GM12878 (cell line): ENCODE measurements around the gene SEC24C. TPM values are rescaled to one million over a fixed set of nuclear protein-coding genes. Genes with fewer than 3 reads are reported as not detected.

Source experiments
- ATAC-seq: fragments of 200-7000 bp; cut with Tn5 transposase; 3 replicates; pipeline ENCODE4 v1.9.1; 2020; ENCODE audit warnings: mild to moderate bottlenecking, moderate library complexity
- BruUV-seq: library from RNA; stranded (reverse); fragments of 400-500 nt; replicated peaks from 2 replicates; lab custom pipeline; 2021; lab: Mats Ljungman, UMichigan
- CTCF ChIA-PET: fragments of 300-600 bp; sonication (Branson Sonifier 250); formaldehyde crosslinking; extraction: SDS; loops from one replicate; lab custom pipeline; 2021; ENCODE audit warnings: inconsistent platforms; lab: Yijun Ruan, JAX
- POLR2A ChIA-PET: fragments of 350-600 bp; formaldehyde crosslinking; extraction: SDS; loops from one replicate; lab custom pipeline; 2021; ENCODE audit warnings: inconsistent platforms; lab: Charles Lee
- RAD21 ChIA-PET: fragments of 300-600 bp; sonication (Branson Sonifier 250); formaldehyde crosslinking; loops from one replicate; lab custom pipeline; 2023; ENCODE audit warnings: antibody characterized with exemption; ENCODE audit not compliant: unreplicated experiment; lab: Charles Lee
- SMC1A ChIA-PET: fragments of 300-600 bp; sonication (Branson Sonifier 250); formaldehyde crosslinking; loops from one replicate; lab custom pipeline; 2023; ENCODE audit not compliant: unreplicated experiment, uncharacterized antibody; lab: Charles Lee
- DNase-seq: peaks from one replicate; pipeline ENCODE4 v3.0.0-alpha.2; 2011; ENCODE audit warnings: low read depth, low spot score
- FAIRE-seq: peaks from 3 replicates; lab custom pipeline; 2011; peaks lifted over from hg19 to GRCh38; lab: Jason Lieb, UNC
- H2AFZ ChIP-seq: 2 replicates; pipeline ENCODE4 v1.6.0; 2011; ENCODE audit warnings: low read depth, low read length, control low read depth; ENCODE audit not compliant: control insufficient read depth
- H3K27ac ChIP-seq: 2 replicates; pipeline ENCODE4 v1.5.1; 2011; ENCODE audit warnings: control low read depth; ENCODE audit not compliant: control insufficient read depth, insufficient read depth
- H3K27me3 ChIP-seq, 2 experiments: replicated peaks in 1 of 2; 2 replicates each; pipeline versions ENCODE4 v1.6.0 to v1.6.1; 2011; ENCODE audit warnings: low read length in 1 of 2; ENCODE audit not compliant: control insufficient read depth in 2 of 2, insufficient read depth in 2 of 2
- H3K36me3 ChIP-seq, 2 experiments: 2 replicates each; pipeline ENCODE4 v1.5.1; 2011; ENCODE audit warnings: low read length in 1 of 2; ENCODE audit not compliant: control insufficient read depth in 2 of 2, insufficient read depth in 2 of 2
- H3K4me1 ChIP-seq: 2 replicates; pipeline ENCODE4 v1.6.1; 2011; ENCODE audit warnings: mild to moderate bottlenecking, low read length, moderate library complexity, mixed read lengths; ENCODE audit not compliant: control insufficient read depth, insufficient read depth
- H3K4me2 ChIP-seq: 2 replicates; pipeline ENCODE4 v1.6.0; 2011; ENCODE audit warnings: control low read depth; ENCODE audit not compliant: control insufficient read depth, insufficient read depth
- H3K4me3 ChIP-seq: fragments of 200-600 bp; sonication (generic); 2 replicates; pipeline ENCODE4 v1.5.1; 2016
- H3K79me2 ChIP-seq: 2 replicates; pipeline ENCODE4 v1.6.0; 2011; ENCODE audit warnings: low read length; ENCODE audit not compliant: control insufficient read depth, insufficient read depth
- H3K9ac ChIP-seq: 2 replicates; pipeline ENCODE4 v1.8.0; 2011; ENCODE audit warnings: low read length, control low read depth, mixed read lengths; ENCODE audit not compliant: control insufficient read depth, insufficient read depth
- H3K9me3 ChIP-seq: replicated peaks from 3 replicates; pipeline ENCODE4 v1.5.1; 2011; ENCODE audit warnings: mild to moderate bottlenecking, low read length; ENCODE audit not compliant: control insufficient read depth, insufficient read depth
- H4K20me1 ChIP-seq: 2 replicates; pipeline ENCODE4 v1.6.0; 2011; ENCODE audit not compliant: control insufficient read depth, insufficient read depth
- ATF2 ChIP-seq: IDR thresholded peaks from 2 replicates; pipeline ENCODE4 v1.6.1; 2012; ENCODE audit warnings: low read length, inconsistent platforms
- BACH1 ChIP-seq: fragments of 450-650 bp; IDR thresholded peaks from 2 replicates; pipeline ENCODE4 v1.6.1; 2017; ENCODE audit warnings: mild to moderate bottlenecking, borderline replicate concordance
- BHLHE40 ChIP-seq, 2 experiments: fragments of 450-650 bp in 1 of 2; IDR thresholded peaks; 2 replicates each; pipeline ENCODE4 v1.6.1; 2011 to 2017; ENCODE audit warnings: low read depth in 2 of 2, borderline replicate concordance in 1 of 2, improper control_type of control experiment in 1 of 2, low read length in 1 of 2, mild to moderate bottlenecking in 1 of 2
- CHD2 ChIP-seq: IDR thresholded peaks from 2 replicates; pipeline ENCODE4 v1.6.1; 2011; ENCODE audit warnings: low read depth, low read length, improper control_type of control experiment, borderline replicate concordance
- ETV6 ChIP-seq, 2 experiments: fragments of 450-650 bp in 1 of 2; IDR thresholded peaks in 1 of 2; conservative IDR thresholded peaks in 1 of 2; 2 replicates each; pipeline ENCODE4 v1.6.1; 2014; ENCODE audit warnings: antibody characterized with exemption in 1 of 2, borderline replicate concordance in 1 of 2, low read depth in 1 of 2, mild to moderate bottlenecking in 1 of 2, moderate library complexity in 1 of 2
- HCFC1 ChIP-seq: fragments of 150-350 bp; IDR thresholded peaks from 2 replicates; pipeline ENCODE4 v1.6.1; 2014; ENCODE audit warnings: low read length
- MTA3 ChIP-seq: IDR thresholded peaks from 2 replicates; pipeline ENCODE4 v1.6.1; 2012; ENCODE audit warnings: low read length, inconsistent platforms, borderline replicate concordance
- NFXL1 ChIP-seq: fragments of 450-650 bp; IDR thresholded peaks from 2 replicates; pipeline ENCODE4 v1.6.1; 2017; ENCODE audit warnings: antibody characterized with exemption, mild to moderate bottlenecking, borderline replicate concordance
- RAD21 ChIP-seq: IDR thresholded peaks from 2 replicates; pipeline ENCODE4 v1.6.1; 2011; ENCODE audit warnings: mild to moderate bottlenecking, low read depth, low read length, moderate library complexity; ENCODE audit not compliant: insufficient read depth
- RFX5 ChIP-seq: IDR thresholded peaks from 2 replicates; pipeline ENCODE4 v1.6.1; 2011; ENCODE audit warnings: low read depth, low read length, improper control_type of control experiment
- SIN3A ChIP-seq: IDR thresholded peaks from 2 replicates; pipeline ENCODE4 v1.6.1; 2012; ENCODE audit warnings: low read depth, low read length, improper control_type of control experiment
- SMC3 ChIP-seq: IDR thresholded peaks from 2 replicates; pipeline ENCODE4 v1.6.1; 2011; ENCODE audit warnings: low read length, improper control_type of control experiment, borderline replicate concordance
- YBX1 ChIP-seq: fragments of 450-650 bp; IDR thresholded peaks from 2 replicates; pipeline ENCODE4 v1.6.1; 2016; ENCODE audit warnings: antibody characterized with exemption
- WGBS: methylation state at CpG from one replicate; pipeline ENCODE4 v1.1.6; 2016; ENCODE audit warnings: low lambda C conversion rate; ENCODE audit not compliant: insufficient replicate concordance, insufficient coverage; ENCODE audit errors: missing lambda C conversion rate; 5-methylcytosine and 5-hydroxymethylcytosine counted together
- in situ Hi-C: fragments of 300-500 bp; cut with MboI; formaldehyde crosslinking; loops from 9 replicates; pipeline ENCODE4 v1.14.3; 2018; ENCODE audit warnings: mixed read lengths
- intact Hi-C: fragments of 100-400 bp; cut with micrococcal nuclease; formaldehyde crosslinking; loops from one replicate; pipeline ENCODE4 v1.14.2; 2022; ENCODE audit not compliant: unreplicated experiment
- polyA plus RNA-seq, 11 experiments: library from polyadenylated mRNA; depleted of rRNA in 4 of 11; unstranded in 6 of 11; stranded (reverse) in 5 of 11; fragments of >200 nt; fragmentation: Nextera tagmentation in 4 of 11; fragmentation: Illumina TruSeq in 1 of 11; extraction: Ambion mirVana in 4 of 11; extraction: Trizol in 1 of 11; gene quantifications; 1 replicate in 1 of 11; 2 replicates in 10 of 11; pipeline versions ENCODE4 v1.2.1 to v1.2.3, GENCODE V29; 2011 to 2016; ENCODE audit warnings: inconsistent platforms in 2 of 11, missing spikeins in 2 of 11, low read depth in 1 of 11
- total RNA-seq, 4 experiments: library from RNA; depleted of rRNA in 3 of 4; stranded (reverse); fragments of >200 nt in 3 of 4; fragmentation: Illumina TruSeq in 1 of 4; extraction: Trizol in 1 of 4; gene quantifications; 2 replicates each; pipeline versions ENCODE4 v1.2.1 to v1.2.3, GENCODE V29; 2013 to 2021
- TF ChIP-seq, protein P1 (sequence below), 3 experiments: IDR thresholded peaks in 2 of 3; conservative IDR thresholded peaks in 1 of 3; 2 replicates each; pipeline ENCODE4 v1.5.1; 2011; ENCODE audit warnings: low read depth in 3 of 3, low read length in 3 of 3, mild to moderate bottlenecking in 3 of 3, control low read depth in 2 of 3, moderate library complexity in 2 of 3, inconsistent platforms in 1 of 3, mixed read lengths in 1 of 3; ENCODE audit not compliant: control insufficient read depth in 2 of 3, insufficient read depth in 1 of 3; ENCODE audit errors: extremely low read depth in 1 of 3
- TF ChIP-seq, protein P2 (sequence below): fragments of 450-650 bp; formaldehyde crosslinking; IDR thresholded peaks from 2 replicates; pipeline ENCODE4 v1.4.0; 2020; ENCODE audit warnings: mild to moderate bottlenecking, moderate library complexity

Gene SEC24C
- total and polyA plus RNA-seq, 10 of the 15 experiments (the other 5 are each of a cell fraction or from before 2014, with no cell fraction given) = 12.7 to 117 (median 73.8) TPM

- in situ Hi-C loops (no loop called here), intact Hi-C loops (loop anchor here (5.0 kb wide), 2 partner anchors 38 to 73 kb away; partner anchors contain the start of gene NDST2)
- ChIA-PET CTCF (interaction anchor here (0.6 to 5.0 kb wide), 12 partner anchors 8 to 1522 kb away, joined by 3 to 55 read pairs (median 4); partner anchors contain the start of genes CHCHD1 and SEC24C), POLR2A (interaction anchor here (0.6 to 6.8 kb wide), 6 partner anchors 10 to 45 kb away, joined by 3 to 63 read pairs (median 18); partner anchors contain the start of genes SEC24C and ZSWIM8), RAD21 (interaction anchor here (1.0 to 4.0 kb wide), 7 partner anchors 9 to 149 kb away, joined by 3 to 37 read pairs (median 15); partner anchors contain the start of gene SEC24C), SMC1A (interaction anchor here (1.0 to 6.5 kb wide), 13 partner anchors 8 to 121 kb away, joined by 3 to 46 read pairs (median 9); partner anchors contain the start of genes CHCHD1 and SEC24C)
- peaks cover 68% of the 10 kb centered on the region for H3K79me2 ChIP-seq
- peak overlapping the region; percentile 79 for H3K9ac ChIP-seq
- no peak overlapping the region for H3K27ac ChIP-seq
- peaks cover 5% of the 10 kb centered on the region for H3K4me1 ChIP-seq
- FAIRE-seq (no peak), ATAC-seq (peak; percentile 18), DNase-seq (no peak)
- H3K4me3 ChIP-seq = peak overlapping the region; percentile 94
- no TSS peak for BruUV-seq
- H3K9me3 ChIP-seq = no peaks in the 10 kb centered on the region
- no peak overlapping the region for H2AFZ ChIP-seq
- peaks cover 5 to 20% of the 10 kb centered on the region in 2 experiments for H3K36me3 ChIP-seq
- H3K27me3 ChIP-seq = no peaks in the 10 kb centered on the region
- no peaks in the 10 kb centered on the region for H4K20me1 ChIP-seq
- peak overlapping the region; percentile 76 for H3K4me2 ChIP-seq
- WGBS = 21% methylated on average over 5 of the region's 5 CpGs
- TF ChIP-seq BHLHE40 (IDR thresholded peaks at IDR 0.05; ENCODE audit: borderline replicate concordance in 1 of 2, low read depth in 2 of 2, low read length in 1 of 2) (no peak), NFXL1 (no peak), YBX1 (no peak), MTA3 (no peak), CHD2 (0 out of 2 replicates have a peak, but pooled peaks have one; percentile 29), SIN3A (no peak), BACH1 (0 out of 2 replicates have a peak, but pooled peaks have one; percentile 33), RAD21 (peak; percentile 32; the same call in 1 of the 2 replicates), SMC3 (0 out of 2 replicates have a peak, but pooled peaks have one; percentile 10), ATF2 (no peak), HCFC1 (no peak), ETV6 (conservative IDR thresholded peaks at IDR 0.05 in 1 of 2, IDR thresholded peaks at IDR 0.05 in 1 of 2; ENCODE audit: borderline replicate concordance in 1 of 2, low read depth in 1 of 2) (no peak), RFX5 (no peak)
- TF ChIP-seq, protein P1, sequence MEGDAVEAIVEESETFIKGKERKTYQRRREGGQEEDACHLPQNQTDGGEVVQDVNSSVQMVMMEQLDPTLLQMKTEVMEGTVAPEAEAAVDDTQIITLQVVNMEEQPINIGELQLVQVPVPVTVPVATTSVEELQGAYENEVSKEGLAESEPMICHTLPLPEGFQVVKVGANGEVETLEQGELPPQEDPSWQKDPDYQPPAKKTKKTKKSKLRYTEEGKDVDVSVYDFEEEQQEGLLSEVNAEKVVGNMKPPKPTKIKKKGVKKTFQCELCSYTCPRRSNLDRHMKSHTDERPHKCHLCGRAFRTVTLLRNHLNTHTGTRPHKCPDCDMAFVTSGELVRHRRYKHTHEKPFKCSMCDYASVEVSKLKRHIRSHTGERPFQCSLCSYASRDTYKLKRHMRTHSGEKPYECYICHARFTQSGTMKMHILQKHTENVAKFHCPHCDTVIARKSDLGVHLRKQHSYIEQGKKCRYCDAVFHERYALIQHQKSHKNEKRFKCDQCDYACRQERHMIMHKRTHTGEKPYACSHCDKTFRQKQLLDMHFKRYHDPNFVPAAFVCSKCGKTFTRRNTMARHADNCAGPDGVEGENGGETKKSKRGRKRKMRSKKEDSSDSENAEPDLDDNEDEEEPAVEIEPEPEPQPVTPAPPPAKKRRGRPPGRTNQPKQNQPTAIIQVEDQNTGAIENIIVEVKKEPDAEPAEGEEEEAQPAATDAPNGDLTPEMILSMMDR (IDR thresholded peaks at IDR 0.05 in 2 of 3, conservative IDR thresholded peaks at IDR 0.05 in 1 of 3; ENCODE audit: control insufficient read depth in 2 of 3, extremely low read depth in 1 of 3, insufficient read depth in 1 of 3, low read depth in 3 of 3, low read length in 3 of 3) = peak in 2 of 3 experiments; percentile 20 to 55; a peak in 3 of 6 replicates
- TF ChIP-seq, protein P2, sequence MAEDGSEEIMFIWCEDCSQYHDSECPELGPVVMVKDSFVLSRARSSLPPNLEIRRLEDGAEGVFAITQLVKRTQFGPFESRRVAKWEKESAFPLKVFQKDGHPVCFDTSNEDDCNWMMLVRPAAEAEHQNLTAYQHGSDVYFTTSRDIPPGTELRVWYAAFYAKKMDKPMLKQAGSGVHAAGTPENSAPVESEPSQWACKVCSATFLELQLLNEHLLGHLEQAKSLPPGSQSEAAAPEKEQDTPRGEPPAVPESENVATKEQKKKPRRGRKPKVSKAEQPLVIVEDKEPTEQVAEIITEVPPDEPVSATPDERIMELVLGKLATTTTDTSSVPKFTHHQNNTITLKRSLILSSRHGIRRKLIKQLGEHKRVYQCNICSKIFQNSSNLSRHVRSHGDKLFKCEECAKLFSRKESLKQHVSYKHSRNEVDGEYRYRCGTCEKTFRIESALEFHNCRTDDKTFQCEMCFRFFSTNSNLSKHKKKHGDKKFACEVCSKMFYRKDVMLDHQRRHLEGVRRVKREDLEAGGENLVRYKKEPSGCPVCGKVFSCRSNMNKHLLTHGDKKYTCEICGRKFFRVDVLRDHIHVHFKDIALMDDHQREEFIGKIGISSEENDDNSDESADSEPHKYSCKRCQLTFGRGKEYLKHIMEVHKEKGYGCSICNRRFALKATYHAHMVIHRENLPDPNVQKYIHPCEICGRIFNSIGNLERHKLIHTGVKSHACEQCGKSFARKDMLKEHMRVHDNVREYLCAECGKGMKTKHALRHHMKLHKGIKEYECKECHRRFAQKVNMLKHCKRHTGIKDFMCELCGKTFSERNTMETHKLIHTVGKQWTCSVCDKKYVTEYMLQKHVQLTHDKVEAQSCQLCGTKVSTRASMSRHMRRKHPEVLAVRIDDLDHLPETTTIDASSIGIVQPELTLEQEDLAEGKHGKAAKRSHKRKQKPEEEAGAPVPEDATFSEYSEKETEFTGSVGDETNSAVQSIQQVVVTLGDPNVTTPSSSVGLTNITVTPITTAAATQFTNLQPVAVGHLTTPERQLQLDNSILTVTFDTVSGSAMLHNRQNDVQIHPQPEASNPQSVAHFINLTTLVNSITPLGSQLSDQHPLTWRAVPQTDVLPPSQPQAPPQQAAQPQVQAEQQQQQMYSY = no peak
Observed at GRCh38 chr10:73774637-73775036, 30.5 kb downstream of the SEC24C start.
